ENCODE results near the gene LCP2.
A peak's percentile ranks its signal among the peaks of the same experiment; 100 is the strongest.

The LCP2 gene

DNA sequence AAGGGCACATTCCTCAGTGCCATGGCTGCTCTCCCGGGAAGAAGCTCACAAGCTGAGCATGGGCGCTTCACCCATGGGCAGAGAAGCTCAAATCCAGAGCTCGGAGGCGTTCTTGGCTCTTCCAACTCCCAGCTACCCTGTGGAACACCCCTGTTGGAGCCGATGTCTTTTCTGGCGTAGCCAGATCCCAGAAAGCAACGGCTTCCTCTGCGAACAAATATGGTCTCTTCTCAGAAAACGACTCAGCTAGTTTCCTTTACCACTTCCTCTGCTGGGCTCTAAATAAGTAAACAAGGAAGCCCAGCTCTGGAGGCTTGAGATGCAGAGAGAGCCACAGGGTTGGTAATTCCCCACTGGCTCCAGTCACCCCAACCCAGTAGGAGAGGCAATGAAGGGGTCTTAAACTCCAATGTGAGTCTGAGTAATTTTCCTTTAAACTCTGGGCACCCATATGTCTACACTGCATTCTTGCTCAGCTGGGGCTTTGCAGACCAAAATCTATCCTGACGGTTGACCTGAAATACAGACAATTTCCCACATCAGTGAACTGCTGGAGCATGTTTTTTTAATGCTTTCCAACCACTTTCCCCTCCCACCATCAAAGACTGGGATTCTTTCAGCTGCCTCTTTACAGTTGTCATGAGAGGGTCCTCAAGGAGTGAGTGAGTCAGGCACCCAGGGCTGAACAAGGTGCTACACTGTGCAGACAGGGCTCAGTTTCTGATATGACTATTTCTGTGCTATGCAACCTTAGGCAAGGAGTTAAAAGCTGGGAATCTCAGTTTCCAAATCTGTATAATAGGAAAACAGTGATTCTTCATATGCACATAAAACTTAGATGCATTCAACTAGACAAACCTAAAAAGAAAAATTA is at the start of gene LCP2:
TSS of gene LCP2 (minus strand) at position 189 of the 874 bp plus-strand sequence. CDS start at position 23, 166 bp downstream.
- DNase-seq (ENCODE audit: extremely low read depth in 1 of 2, low read depth in 1 of 2): no peak

DNA sequence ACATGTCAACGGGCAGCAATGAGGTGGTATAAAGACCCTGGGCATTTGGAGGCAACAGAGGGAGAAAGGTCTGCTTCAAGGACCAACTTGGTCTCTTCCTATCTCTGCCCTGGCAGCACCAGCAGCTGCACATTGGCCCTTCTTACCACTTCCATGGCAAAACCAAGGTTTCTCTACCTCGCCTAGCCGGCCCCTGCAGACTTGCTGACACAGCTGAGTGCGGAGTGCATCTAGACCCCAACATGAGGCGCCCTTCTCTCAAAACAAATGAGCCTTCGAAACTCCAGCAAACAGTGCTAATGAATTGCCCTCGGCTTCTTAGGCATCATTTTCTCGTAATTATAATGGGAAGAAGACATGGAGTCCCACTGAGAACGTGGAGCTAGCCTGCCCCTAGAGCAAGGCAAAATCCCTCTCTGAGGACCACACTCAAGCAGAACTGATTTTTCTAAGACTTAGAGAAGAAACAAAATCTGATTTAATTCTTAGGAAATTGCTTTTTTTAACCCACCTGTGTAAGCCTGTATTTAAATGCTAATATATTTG is 49.5 kb upstream of the LCP2 start:
- no peak for DNase-seq (ENCODE audit: extremely low read depth in 1 of 2, low read depth in 1 of 2)

- DNase-seq (ENCODE audit: extremely low read depth in 1 of 2, low read depth in 1 of 2): no peak
These were observed 48.4 kb upstream of the LCP2 start for GRCh38 chr5:170345971-170346370.

DNA sequence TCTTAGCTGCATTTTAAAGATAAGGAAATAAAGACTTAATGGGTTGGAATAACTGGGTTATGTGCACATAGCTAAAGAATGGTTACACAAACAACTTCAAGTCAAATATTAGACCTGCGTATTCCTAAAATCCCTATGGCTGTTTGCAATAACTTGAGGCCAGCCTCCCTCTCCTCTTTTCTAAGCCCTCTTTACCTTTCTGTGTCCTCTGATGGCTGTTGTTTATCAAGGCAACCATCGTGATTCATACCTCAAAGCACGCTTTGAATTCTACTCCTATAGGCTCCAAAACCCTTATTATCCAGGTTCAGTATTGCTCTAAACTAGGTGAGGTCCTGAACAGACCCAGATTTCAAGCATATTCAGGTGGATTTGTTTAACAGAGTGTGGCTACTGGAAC is 45.6 kb upstream of the LCP2 start:
- no peak for DNase-seq (ENCODE audit: extremely low read depth in 1 of 2, low read depth in 1 of 2)

GRCh38 chr5:170342153-170342725 is 44.7 kb upstream of the LCP2 start:
- no peak for DNase-seq (ENCODE audit: extremely low read depth in 1 of 2, low read depth in 1 of 2)

DNA sequence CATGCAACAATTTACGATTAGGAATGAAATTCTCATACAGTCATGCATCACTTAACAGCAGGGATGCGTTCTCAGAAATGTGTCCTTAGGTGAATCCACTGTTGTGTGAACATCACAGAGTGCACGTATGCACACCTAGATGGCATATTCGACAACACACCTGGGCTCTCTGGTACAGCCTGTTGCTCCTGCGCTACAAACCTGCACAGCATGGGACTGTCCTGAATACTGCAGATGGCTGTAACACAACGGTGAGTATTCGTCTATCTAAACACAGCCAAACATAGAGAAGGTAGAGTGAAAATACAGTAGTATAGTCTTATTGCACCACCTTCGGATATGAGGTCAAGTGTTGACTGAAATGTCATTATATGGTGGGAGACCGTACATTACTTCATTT is 44.0 kb upstream of the LCP2 start:
- DNase-seq (ENCODE audit: extremely low read depth in 1 of 2, low read depth in 1 of 2): no peak

DNA sequence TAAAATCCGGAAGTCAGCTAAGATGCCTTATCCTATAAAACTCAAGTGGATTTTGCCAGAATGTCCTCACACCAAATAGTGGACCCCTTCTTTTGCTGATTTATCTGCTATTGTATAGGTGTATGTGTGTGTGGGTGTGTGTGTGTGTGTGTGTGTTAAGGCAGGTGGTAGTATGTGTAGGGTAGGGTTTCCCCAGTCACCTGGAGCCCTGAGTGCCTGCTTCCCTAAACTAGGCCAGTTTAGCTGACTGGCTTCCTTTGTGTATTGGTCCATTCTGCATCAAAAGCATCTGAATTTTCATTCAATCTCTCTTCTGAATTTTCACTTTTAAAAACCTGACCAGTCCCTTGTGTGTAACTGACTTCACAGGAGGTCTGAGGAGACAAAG is 42.2 kb upstream of the LCP2 start:
- DNase-seq (ENCODE audit: extremely low read depth in 1 of 2, low read depth in 1 of 2): no peak

GRCh38 chr5:170338933-170339779 is 41.6 kb upstream of the LCP2 start:
- DNase-seq (ENCODE audit: extremely low read depth in 1 of 2, low read depth in 1 of 2): peak; percentile 15 to 46

DNA sequence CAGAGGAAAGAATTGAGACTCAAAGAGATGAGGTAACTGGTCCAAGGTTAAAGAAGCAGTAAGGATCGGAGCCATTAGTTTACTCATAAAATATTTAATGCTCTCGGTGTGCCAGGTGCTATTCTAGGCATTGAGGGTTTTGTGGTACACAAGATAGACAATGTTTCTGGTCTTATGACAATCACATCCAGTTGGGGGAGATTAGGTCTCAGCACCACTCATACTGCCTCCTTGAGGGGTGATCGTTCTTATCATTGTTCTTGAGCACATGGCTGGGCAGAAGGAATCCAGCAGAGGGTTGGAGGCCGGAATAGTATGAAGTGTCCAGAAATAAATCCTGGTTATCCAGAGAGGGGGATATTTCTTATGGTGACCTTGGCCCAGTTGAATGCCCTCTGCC is 40.7 kb upstream of the LCP2 start:
- no peak for DNase-seq (ENCODE audit: extremely low read depth in 1 of 2, low read depth in 1 of 2)

GRCh38 chr5:170337045-170337733 is 39.6 kb upstream of the LCP2 start:
- no peak for DNase-seq (ENCODE audit: extremely low read depth in 1 of 2, low read depth in 1 of 2)

GRCh38 chr5:170336065-170336464 is 38.5 kb upstream of the LCP2 start:
- no peak for DNase-seq (ENCODE audit: extremely low read depth in 1 of 2, low read depth in 1 of 2)

DNA sequence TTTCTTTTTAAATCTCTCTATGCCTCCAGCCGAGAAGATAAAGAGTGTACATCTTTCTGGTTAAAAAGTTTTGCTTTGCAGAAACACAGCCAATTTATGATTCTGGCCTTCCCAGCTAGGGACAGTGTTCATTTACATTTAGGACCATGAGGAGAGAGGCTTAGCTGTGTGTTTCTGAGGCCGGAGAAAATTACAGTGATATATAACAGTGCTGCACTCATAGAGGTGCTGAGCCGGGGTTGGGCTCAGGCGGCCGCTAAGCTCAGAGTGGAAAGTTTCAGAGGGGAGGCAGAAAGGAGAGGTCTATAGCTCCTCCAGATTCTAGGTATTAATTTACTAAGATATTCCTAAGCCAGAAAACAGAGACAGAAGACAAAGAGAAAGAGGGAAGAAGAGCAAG is 37.0 kb upstream of the LCP2 start:
- DNase-seq (ENCODE audit: extremely low read depth in 1 of 2, low read depth in 1 of 2): no peak

DNA sequence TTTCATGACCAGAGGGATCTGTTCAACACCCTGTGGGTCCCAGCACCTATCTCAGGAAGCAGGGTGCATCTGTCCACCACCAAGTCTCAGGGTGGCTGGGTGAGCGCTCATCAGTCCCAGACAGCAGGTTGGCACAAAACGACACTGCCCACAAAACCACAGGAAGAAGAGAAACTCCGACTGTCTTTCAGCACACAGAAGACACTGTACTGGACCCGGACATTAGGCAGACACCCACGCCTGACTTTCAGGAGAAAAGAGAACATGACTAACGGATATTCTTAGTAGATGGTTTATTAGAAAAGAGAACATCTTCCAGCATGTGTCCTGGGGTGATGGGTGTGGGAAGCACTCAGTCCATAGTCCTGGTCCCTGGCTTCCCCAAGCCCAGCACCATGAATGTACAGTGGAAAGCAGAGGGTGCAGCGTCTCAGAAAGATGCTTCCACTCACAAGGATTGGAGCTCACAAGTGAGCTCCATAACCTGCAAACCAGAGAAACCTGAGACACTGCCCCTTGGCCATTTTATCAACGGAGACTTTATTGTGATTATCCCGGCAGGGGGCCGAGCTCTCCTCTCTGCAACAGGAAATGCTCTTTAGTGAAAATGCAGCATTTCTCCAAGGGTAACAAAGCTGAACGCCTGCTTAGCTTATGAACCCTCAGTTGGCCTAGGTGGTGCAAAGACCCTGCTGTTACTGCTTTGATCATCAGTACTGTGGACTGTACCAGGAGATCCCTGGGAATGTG is 35.8 kb upstream of the LCP2 start:
- peak in 1 of 2 donors; percentile 77 for DNase-seq (ENCODE audit: extremely low read depth in 1 of 2, low read depth in 1 of 2)

DNA sequence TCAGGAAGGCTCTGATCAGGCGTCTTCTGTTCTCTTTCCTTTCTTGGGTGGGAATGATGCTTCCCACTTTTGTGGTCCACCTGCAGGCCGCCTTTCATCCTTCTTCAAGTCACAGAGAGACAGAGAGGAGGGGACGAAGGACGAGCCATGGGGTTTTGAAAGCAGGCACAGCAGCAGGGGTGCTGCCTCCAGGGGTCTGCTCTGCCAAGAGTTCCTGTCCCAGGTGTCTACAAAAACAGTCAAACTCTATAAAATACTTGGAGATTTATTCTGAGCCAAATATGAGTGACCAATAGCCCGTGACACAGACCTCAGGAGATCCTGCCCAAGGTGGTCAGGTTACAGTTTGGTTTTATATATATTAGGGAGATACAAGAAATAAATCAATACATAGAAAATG is 34.5 kb upstream of the LCP2 start:
- no peak for DNase-seq (ENCODE audit: extremely low read depth in 1 of 2, low read depth in 1 of 2)

GRCh38 chr5:170330568-170331054 is 33.0 kb upstream of the LCP2 start:
- no peak for DNase-seq (ENCODE audit: extremely low read depth in 1 of 2, low read depth in 1 of 2)

DNA sequence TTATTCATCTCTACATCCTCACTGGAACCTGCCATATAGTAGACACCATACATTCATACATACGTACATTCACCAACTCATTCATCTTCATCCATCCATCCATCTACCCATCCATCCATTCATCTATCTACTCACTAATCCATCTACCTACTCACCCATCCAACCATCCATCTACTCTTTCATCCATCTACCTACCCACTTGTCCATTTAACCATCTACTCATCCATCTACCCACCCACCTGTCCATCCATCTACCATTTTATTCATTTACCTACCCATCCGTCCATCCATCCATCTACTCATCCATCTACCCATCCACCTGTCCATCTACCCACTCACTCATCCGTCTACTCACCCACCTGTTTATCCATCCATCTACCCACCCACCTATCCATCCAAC is 31.9 kb upstream of the LCP2 start:
- DNase-seq (ENCODE audit: extremely low read depth in 1 of 2, low read depth in 1 of 2): no peak

GRCh38 chr5:170327829-170328228 is 30.3 kb upstream of the LCP2 start:
- no peak for DNase-seq (ENCODE audit: extremely low read depth in 1 of 2, low read depth in 1 of 2)

DNA sequence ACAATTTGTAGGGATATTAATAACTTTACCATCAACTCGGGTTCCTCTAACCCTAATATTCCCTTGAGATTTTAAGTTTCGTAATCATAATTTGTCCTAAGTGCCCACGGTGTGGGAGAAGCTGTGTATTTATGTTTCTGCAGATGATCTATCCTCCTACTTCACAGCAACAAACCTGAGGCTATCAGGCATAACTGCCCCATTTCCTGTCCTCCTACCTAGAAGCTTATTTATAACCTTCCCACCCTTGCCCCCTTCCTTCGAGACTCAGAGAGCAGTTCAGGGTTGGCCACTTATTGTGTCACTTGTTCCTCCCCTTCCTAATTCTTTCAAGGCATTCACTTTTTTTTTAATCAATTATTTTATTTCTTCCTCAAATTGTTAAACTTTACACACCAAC is 29.6 kb upstream of the LCP2 start:
- no peak for DNase-seq (ENCODE audit: extremely low read depth in 1 of 2, low read depth in 1 of 2)

GRCh38 chr5:170319301-170319700 is 21.7 kb upstream of the LCP2 start:
- DNase-seq (ENCODE audit: extremely low read depth in 1 of 2, low read depth in 1 of 2): no peak

DNA sequence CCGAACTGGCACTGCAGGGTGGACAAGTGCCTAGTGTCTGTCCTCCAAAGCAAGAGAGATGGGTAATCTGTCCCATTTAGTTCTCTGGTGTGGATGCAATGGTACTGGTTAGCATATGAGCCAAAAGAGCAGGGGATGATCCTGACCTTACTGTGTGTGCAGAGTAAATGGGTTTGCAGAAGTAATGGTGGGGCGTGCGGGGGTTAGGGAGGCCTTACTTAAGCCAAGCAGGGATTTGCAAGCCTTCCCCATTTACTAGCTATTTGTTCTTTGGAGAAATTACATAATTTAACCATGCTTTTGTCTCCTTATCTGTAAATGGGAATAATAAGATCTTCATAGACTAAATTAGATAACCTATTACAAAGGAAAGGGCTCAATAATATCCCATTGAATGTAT is 19.9 kb upstream of the LCP2 start:
- no peak for DNase-seq (ENCODE audit: extremely low read depth in 1 of 2, low read depth in 1 of 2)

Measured in stimulated activated CD8-positive, alpha-beta memory T cell treated with anti-CD3 and anti-CD28 coated beads, Interleukin-7, amount 100 ng/mL, for 48 hours (primary cell).